ENCODE results near the gene SFXN3.

SFXN3 gene

GRCh38 chr10:101090597-101090996, 59.6 kb downstream of the SFXN3 start:
- TF ChIP-seq CTCF (IDR thresholded peaks at IDR 0.05; ENCODE audit: unreplicated experiment in 3 of 3) = no peak
- H3K4me3 Mint-ChIP-seq = no peak overlapping the region
- no peaks in the 10 kb centered on the region for H3K9me3 Mint-ChIP-seq
- peaks cover 79% of the 10 kb centered on the region for H3K27me3 Mint-ChIP-seq (ENCODE audit: low read depth)
- peaks cover 34% of the 10 kb centered on the region for H3K4me1 Mint-ChIP-seq
- H3K27ac Mint-ChIP-seq = no peak overlapping the region
- H3K36me3 Mint-ChIP-seq (ENCODE audit: low read depth) = no peaks in the 10 kb centered on the region

Measured in nephron (organoid).